ENCODE data around the gene DHX38.

DHX38 gene

GRCh38 chr16:72142476-72142875 lies 48.8 kb downstream of the DHX38 start:
- no peaks in the 10 kb centered on the region for H3K9me3 ChIP-seq (ENCODE audit: control insufficient read depth in 1 of 2, low read length in 2 of 2)
- H3K36me3 ChIP-seq (ENCODE audit: control insufficient read depth in 1 of 2, insufficient read depth in 2 of 2, low read length in 2 of 2) = no peaks in the 10 kb centered on the region
- H3K27ac ChIP-seq (ENCODE audit: low read length) = no peak overlapping the region
- no peak overlapping the region for H3K4me3 ChIP-seq (ENCODE audit: low read depth in 1 of 2, low read length in 2 of 2)
- no peaks in the 10 kb centered on the region for H3K4me1 ChIP-seq (ENCODE audit: control insufficient read depth in 1 of 2, insufficient read depth in 2 of 2, low read length in 2 of 2)
- no peaks in the 10 kb centered on the region for H3K27me3 ChIP-seq (ENCODE audit: low read depth, low read length)

GRCh38 chr16:72149676-72150464 lies 56.2 kb downstream of the DHX38 start:
- H3K9me3 ChIP-seq (ENCODE audit: control insufficient read depth in 1 of 2, low read length in 2 of 2) = no peaks in the 10 kb centered on the region
- H3K4me3 ChIP-seq (ENCODE audit: low read depth in 1 of 2, low read length in 2 of 2) = no peak overlapping the region
- no peaks in the 10 kb centered on the region for H3K4me1 ChIP-seq (ENCODE audit: control insufficient read depth in 1 of 2, insufficient read depth in 2 of 2, low read length in 2 of 2)
- no peaks in the 10 kb centered on the region for H3K27me3 ChIP-seq (ENCODE audit: low read depth, low read length)
- no peaks in the 10 kb centered on the region for H3K36me3 ChIP-seq (ENCODE audit: control insufficient read depth in 1 of 2, insufficient read depth in 2 of 2, low read length in 2 of 2)
- no peak overlapping the region for H3K27ac ChIP-seq (ENCODE audit: low read length)

DNA sequence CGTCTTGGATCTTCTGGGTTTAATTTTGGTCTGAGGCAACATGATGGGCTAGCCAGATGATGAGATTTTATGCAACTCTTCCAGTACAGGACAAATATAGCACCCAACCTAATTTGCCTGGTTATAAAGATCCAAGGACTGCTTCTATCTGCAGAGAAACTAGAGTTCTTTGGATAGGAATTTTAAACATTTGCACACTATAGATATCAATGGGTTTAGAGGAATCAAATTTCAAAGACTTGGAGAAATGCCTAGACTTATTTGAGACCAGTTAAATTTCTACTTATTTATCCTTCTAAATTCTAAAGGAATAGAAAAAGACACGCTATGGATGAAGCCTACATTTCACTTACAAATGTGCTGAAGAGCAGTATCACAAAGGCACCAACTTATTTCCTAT lies 65.7 kb downstream of the DHX38 start:
- H3K27me3 ChIP-seq (ENCODE audit: low read depth, low read length) = no peaks in the 10 kb centered on the region
- H3K9me3 ChIP-seq (ENCODE audit: control insufficient read depth in 1 of 2, low read length in 2 of 2) = no peaks in the 10 kb centered on the region
- H3K4me1 ChIP-seq (ENCODE audit: control insufficient read depth in 1 of 2, insufficient read depth in 2 of 2, low read length in 2 of 2) = no peaks in the 10 kb centered on the region
- no peaks in the 10 kb centered on the region for H3K36me3 ChIP-seq (ENCODE audit: control insufficient read depth in 1 of 2, insufficient read depth in 2 of 2, low read length in 2 of 2)
- H3K27ac ChIP-seq (ENCODE audit: low read length) = no peak overlapping the region
- no peak overlapping the region for H3K4me3 ChIP-seq (ENCODE audit: low read depth in 1 of 2, low read length in 2 of 2)

DNA sequence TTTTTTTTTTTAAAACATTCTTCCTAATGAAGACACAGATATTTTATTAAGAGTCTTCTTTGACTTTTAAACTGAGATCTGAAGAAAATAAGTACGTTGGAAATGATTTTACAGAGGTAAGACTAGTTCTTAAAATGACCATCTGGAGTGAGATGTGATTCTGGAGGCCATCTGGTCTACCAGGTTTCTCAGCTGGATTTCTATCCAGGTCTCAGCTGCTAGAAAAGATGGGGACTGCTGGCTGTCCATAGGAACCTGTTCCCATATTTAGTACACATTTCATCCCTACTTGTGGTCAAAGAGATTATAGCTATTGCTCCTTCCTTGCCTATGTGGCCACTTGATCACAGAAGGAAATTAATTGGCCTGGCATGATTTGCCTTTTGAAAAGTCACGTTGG lies 66.2 kb downstream of the DHX38 start:
- Histone ChIP-seq H3K4me3 (ENCODE audit: low read depth in 1 of 2, low read length in 2 of 2) (no peak overlapping the region), H3K27ac (ENCODE audit: low read length) (no peak overlapping the region), H3K4me1 (ENCODE audit: control insufficient read depth in 1 of 2, insufficient read depth in 2 of 2, low read length in 2 of 2) (no peaks in the 10 kb centered on the region), H3K27me3 (ENCODE audit: low read depth, low read length) (no peaks in the 10 kb centered on the region), H3K9me3 (ENCODE audit: control insufficient read depth in 1 of 2, low read length in 2 of 2) (no peaks in the 10 kb centered on the region), H3K36me3 (ENCODE audit: control insufficient read depth in 1 of 2, insufficient read depth in 2 of 2, low read length in 2 of 2) (no peaks in the 10 kb centered on the region)

GRCh38 chr16:72162105-72162692 lies 68.6 kb downstream of the DHX38 start:
- Histone ChIP-seq H3K27me3 (ENCODE audit: low read depth, low read length) (no peaks in the 10 kb centered on the region), H3K4me3 (ENCODE audit: low read depth in 1 of 2, low read length in 2 of 2) (no peak overlapping the region), H3K27ac (ENCODE audit: low read length) (no peak overlapping the region), H3K36me3 (ENCODE audit: control insufficient read depth in 1 of 2, insufficient read depth in 2 of 2, low read length in 2 of 2) (no peaks in the 10 kb centered on the region), H3K9me3 (ENCODE audit: control insufficient read depth in 1 of 2, low read length in 2 of 2) (no peaks in the 10 kb centered on the region), H3K4me1 (ENCODE audit: control insufficient read depth in 1 of 2, insufficient read depth in 2 of 2, low read length in 2 of 2) (no peaks in the 10 kb centered on the region)

Data from muscle layer of duodenum (tissue), 2 donors.